Activated CD4-positive, CD25-positive, alpha-beta regulatory T cell treated with anti-CD3 and anti-CD28 coated beads, Interleukin-2, amount 50 U/mL, for 72 hours (primary cell): ENCODE measurements around the gene RPRD2.
"Not testable (repeated sequence)": the region's sequence is repeated elsewhere in the genome, so short reads cannot be mapped to it uniquely, and the experiment has no call there.

Source experiments
- DNase-seq: peaks from one replicate; pipeline ENCODE4 v3.0.0; 2021

The RPRD2 gene

DNA sequence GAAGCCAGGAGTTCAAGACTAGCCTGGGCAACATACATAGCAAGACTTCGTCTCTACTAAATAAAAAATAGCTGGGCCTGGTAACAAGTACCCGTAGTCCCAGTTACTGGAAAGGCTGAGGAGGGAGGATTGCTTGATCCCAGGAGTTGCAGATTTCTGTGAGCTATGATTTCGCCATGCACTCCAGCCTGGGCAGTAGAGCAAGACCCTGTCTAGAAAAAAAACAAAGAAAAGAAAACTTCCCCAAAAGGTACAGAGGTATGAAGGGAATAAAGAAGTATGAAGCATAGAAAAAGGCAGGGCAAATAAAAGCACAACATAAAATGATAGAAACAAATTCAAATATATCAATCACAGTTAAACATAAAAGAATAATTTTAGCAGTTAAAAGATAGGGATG is 28.7 kb downstream of the RPRD2 start:
- DNase-seq: no peak

DNA sequence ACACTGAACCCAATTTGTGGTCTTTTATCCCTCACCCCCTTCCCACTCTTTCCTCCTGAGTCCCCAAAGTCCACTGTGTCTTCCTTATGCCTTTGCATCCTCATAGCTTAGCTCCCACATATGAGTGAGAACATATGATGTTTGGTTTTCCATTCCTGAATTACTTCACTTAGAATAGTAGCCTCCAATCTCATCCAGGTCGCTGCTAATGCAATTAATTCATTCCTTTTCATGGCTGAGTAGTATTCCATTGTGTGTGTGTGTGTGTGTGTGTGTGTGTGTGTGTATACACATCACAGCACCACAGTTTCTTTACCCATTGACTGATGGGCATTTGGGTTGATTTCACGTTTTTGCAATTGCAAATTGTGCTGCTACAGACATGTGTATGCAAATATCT is 31.2 kb downstream of the RPRD2 start:
- not testable (repeated sequence) for DNase-seq

DNA sequence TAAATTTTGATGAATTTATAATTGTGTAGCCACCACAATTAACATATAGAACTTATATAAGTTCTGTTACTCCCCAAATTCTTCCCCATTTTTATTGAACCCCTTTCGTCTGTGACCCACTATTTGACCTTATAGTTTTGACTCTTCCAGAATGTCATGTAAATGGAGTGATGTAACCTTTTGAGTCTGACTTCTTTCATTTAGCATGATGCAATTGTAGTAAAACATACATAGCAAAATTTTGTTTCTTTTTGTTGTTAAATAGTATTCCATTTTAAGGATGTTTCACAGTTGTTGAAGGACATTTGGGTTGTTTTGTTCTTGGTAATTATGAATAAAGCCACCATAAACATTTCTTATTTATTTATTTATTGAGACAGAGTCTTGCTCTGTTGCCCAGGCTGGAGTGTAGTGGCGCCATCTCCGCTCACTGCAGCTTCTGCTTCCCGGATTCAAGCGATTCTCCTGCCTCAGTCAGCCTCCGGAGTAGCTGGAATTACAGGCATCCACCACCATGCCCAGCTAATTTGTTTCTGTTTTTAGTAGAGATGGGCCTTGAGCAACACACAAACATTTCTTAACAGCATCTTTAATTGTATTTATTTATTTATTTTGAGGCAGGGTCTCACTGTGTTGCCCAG is 33.6 kb downstream of the RPRD2 start:
- DNase-seq: no peak

DNA sequence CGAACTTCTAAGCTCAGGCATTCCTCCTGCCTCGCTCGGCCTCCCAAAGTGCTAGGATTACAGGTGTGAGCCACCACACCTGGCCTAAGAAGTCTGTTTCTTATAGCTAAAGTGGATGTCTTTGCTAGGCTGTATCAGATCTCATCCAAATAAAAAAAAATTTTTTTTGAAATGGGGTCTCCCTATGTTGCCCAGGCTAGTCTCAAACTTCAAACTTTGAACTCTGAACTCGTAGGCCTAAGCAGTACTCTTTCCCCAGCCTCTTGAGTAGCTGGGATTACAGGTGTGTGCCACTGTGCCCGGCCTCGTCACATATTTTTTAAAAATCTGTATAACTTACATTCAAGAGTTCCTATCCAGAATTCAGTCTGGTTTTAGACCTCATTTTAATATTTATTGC is 40.5 kb downstream of the RPRD2 start:
- no peak for DNase-seq

DNA sequence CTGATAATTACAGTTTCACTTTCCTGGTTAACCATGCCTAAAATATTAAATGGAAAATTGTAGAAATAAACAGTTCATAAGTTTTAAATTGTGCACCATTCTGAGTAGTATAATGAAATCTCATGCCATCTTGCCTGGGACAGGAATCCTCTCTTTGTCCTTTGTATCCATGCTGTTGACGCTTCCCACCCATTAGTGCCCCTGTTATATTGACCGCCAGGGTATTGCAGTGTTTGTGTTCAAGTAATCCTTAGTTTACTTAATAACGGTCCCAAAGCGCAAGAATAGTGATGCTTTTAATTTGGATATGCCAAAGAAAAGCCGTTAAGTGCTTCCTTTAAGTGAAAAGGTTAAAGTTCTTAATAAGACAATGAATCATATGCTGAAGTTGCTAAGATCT is 41.7 kb downstream of the RPRD2 start:
- DNase-seq: no peak

DNA sequence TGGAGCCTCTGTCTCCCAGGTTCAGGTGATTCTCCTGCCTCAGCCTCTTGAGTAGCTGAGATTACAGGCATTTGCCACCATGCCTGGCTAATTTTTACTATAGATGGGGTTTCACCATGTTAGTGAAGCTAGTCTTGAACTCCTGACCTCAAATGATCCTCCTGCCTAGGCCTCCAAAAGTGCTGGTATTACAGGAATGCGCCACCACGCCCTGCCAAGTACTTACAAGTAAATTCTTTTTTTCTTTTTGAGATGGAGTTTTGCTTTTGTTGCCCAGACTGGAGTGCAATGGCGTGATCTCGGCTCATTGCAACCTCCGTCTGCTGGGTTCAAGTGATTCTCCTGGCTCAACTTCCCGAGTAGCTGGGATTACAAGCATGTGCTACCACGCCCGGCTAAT is 42.5 kb downstream of the RPRD2 start:
- no peak for DNase-seq

DNA sequence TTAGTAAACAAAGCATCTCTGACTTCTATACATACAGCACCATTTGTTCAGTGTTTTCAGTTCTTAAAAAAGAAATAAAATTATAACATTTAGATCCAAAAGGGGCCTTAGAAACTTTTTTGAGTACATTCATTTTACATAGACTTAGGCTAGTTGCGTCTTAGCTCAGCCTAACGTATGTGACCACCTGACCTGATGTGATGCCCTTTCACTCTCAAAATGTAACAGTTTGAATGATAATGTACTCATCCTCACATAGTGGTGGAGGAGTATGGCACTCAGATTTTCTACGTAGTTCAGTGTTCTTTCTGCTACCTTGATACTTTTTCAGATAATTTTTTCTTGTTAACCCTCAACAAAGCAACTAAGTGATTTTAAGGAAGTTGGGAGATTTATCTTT is 43.4 kb downstream of the RPRD2 start:
- DNase-seq: no peak

DNA sequence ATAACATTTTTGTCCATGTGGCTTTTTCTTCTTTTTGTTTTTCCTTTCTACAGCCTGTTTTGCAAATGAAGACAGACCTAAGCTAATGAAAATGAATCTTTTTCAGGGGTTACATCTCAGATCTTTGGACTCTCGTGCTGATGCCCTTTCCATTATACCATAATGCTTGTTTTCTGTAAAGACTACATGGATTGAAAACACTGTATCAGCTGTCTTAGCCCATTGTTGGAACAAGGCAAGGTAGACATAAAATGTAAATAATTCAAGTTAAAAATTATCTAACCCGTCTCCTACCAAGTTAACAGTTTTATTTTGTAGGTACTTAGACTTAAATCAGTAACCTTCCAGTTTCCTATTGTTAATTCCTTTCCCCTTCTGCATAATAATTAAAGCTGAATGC is 44.9 kb downstream of the RPRD2 start:
- DNase-seq: no peak

DNA sequence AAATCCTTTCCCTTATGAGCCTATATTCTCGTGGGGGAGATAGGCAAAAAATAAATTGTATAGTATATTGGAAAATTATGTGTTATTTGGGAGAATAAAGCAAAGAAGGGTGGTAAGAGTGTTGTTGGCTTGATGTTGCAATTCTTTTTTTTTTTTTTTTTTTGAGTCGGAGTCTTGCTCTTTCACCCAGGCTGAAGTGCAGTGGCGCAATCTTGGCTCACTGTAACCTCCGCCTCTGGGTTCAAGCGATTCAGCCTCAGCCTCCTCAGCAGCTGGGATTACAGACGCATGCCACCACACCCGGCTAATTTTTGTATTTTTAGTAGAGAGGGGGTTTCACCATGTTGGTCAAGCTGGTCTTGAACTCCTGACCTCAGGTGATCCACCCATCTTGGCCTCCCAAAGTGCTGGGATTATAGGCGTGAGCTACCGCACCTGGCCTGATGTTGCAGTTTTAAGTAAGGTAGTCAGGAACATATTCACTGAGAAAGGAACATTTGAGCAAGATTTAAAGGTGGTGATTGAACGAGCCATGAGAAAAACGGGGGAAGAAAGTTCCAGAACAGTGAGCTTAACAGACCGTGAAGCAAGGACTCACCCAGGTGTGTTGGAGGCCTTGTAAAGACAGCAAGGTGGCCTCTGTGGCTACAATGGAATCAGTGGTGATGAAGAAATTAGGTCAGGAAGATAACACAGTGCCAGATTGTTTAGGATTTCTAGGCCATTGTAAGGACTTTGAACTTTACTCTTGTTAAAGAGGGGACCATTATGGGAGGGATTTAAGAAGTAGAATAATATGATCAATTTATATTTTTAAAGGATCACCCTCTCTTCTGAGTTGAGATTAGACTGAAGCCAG is 45.8 kb downstream of the RPRD2 start:
- DNase-seq: no peak

DNA sequence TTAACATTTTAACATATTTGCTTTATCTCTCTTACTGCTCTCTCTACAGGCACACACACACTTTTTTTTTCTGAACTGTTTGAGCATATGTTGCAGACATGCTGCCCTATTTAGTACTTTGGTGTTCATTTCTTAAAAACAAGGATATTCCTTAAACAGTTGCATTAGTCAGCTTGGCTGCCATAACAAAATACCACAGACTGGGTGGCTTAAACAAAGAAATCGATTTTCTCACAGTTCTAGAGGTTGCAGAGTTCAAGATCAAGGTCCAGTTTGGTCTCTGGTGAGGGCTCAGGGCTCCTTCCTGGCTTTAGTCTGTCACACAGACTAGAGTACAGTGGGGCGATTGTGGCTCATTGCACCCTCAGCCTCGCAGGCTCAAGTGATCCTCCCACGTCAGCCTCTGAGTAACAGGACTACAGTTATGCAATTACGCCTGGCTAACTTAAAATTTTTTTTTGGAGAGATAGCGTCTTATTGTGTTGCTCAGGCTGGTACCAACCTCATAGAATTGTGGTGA is 46.7 kb downstream of the RPRD2 start:
- no peak for DNase-seq

DNA sequence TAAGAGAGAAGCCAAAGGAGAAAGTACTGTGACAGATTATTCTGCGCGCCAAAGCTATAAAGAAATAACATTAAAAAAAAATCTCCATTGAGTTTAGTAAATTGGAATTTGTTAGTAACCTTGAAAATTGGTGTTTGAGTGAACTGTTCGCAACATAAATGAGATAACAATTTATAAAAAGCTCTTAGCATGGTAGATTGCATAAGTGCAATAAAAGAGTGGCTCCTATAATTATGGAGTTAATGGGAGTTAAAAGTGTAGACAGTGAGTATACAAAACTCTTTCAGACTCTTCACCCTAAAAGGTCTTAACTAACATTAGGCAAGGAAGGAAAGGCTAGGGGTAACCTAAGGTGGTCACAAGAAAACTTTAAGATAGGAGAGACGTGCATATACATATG is 50.6 kb downstream of the RPRD2 start:
- DNase-seq: no peak

DNA sequence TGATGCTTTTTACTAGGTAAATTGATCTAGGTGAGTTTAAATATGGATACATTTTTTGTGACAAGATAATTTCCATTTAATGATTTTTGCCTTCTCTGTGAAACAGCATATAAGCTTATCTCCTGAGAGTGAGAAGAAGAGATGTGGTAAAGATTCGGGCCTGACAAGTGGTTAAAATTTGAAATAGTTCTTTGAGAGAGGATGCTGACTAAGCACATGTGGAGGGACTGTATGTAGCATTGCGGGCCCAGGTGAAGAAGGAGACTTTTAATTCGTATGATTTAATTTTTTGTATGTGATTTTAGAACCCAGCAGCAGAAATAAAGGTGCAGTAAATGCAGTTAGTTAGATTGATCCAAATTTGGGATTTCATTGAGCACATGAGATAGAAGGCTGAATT is 51.9 kb downstream of the RPRD2 start:
- DNase-seq: no peak

DNA sequence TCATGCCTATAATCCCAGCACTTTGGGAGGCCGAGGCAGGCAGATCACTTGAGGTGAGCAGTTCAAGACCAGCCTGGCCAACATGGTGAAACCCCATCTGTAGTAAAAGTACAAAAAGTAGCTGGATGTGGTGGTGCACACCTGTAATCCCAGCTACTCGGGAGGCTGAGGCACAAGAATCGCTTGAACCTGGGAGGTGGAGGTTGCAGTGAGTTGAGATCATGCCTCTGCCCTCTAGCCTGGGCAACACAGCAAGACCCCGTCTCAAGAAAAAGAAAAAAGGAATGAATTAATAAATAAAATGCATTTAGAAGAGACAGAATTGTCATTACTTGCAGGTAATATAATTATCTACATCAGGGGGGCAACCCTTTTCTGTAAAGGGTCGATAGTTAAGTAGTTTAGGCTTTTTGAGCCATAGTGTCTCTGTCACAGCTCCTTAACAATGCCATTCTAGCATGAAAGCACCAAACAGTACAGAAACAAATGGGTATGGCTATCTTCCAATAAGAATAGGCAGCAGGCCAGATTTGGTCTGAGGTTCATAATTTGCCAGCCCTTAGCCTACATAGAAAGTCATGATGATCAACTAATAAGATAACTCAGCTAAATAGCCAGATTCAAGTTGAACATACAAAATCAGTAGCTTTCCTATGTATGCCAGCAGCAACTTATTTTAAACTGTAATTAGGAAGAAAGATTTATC is 56.8 kb downstream of the RPRD2 start:
- DNase-seq: no peak

DNA sequence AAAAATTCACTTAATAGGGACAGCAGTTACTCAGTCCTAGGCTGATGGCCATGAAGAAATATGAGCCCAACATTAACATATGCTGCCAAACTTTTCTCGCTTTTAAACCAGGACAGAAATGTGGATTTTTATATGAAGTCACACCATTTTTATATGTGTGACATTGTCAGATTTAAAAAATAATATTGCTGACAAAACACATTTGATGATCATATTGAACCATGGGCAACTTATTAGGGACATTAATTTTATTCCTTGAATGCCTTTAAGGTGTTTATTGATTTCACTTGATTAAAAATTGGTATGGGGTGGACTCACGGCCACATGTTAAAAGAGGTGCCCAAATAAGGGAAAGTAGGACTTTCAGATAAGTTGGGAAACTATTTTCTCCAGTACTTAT is 58.6 kb downstream of the RPRD2 start:
- no peak for DNase-seq

DNA sequence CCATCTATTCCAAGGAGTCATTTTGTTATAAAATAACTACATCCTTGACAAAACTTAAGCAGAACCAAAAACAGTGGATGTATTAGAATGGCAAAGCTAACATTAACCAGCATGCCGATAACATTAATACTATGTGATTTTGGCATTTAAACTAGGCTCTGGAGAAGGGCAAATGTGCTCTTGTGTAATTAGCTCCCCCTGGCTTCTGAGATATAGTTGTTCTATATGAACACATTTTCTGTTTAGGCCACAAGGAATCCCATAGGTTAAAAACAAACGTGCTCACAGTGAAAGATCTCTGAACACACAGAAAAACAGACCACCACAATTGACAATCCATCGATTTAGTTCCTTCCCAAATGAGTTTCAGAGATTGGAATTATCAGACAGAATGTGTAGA is 65.9 kb downstream of the RPRD2 start:
- no peak for DNase-seq

DNA sequence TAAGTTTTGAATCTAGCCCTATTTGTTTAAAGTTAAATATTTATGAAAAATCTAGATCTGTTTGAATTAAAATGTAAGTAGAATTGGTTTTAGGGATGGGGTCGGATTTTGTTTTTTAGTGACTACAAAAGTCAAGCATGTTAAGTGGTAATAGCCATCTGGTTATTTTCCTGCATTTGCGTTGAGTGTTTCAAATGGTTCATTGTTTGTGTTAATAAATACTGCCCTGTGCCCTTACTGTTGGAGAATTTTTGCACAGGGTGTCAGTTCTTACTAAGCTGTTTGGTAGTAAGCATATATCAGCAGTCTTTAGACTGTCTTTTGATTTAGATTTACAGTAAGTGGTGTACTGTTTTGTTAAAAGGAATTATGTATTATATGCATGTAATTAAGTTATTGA is 77.2 kb downstream of the RPRD2 start:
- no peak for DNase-seq

DNA sequence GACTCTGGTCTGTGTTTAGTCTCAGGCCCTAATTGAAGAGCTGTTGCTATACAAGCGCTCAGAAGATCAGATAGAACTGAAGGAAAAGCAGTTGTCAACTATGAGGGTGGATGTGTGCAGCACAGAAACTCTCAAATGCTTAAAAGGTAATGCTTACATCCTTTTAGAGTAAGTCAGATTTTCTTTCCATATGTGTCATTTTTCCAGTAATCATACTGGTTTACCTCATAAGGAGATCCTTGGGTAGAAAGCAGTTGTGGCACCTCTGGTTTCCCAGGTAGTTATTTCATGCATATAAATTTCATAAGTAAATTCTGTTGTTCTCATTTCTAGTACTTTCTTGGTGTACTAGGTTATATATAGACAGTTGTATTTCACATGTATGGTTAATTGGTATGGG is 80.3 kb downstream of the RPRD2 start:
- no peak for DNase-seq

DNA sequence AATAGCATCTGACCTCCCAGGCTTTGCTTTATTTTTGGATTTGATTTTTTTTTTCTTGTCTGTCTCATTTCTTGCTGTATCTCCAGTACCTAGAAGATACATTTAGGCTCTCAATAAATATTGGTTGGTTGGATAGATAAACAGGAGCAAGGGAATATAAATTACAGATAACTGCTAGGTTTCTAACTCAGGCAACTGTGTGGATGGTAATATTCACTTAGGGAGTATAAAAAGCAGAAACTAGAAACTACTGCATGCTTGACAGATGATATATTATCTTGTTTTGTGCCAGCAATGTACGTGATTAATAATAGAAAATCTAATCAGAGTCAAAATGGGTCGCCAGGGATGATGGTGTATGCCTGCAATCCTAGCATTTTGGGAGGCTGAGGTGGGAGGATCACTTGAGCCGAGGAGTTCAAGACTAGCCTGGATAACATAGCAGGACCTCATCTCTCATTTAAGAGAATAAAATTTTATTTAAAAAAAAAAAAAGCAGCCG is 92.2 kb downstream of the RPRD2 start:
- DNase-seq: no peak

DNA sequence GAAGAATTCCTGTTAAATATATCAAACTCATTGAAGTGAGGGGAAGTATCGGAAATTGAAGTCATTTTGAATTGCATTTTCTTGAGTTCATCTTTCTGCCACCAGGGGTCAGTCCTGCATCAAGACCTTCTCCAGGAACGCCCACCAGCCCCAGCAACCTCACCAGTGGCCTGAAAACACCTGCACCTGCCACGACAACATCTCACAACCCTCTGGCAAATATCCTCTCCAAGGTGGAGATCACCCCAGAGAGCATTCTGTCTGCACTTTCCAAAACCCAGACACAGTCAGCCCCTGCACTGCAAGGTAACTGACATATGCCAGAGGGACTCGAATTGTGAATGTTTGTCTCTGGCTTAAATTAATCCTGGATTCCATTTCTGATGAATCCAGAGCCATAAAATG is 100.5 kb downstream of the RPRD2 start:
- DNase-seq: peak; percentile 64

DNA sequence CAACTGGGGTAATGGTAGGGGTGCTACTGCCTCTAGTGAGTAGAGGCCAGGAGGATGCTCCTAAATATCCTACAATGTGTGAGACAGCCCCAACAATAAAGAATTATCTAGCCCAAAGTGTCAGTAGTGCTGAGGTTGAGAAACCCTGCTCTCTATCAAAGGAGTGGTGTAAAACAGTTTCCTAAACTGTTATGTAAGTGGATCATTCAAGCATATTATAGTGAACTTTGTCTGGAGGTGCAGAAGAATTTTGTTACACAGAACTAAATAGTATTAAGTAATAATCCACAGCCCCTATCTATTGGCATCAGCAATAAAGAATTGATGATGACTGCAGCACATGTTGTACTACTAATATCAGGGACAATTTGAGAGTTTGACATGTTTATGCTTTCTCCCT is 103.0 kb downstream of the RPRD2 start:
- no peak for DNase-seq

DNA sequence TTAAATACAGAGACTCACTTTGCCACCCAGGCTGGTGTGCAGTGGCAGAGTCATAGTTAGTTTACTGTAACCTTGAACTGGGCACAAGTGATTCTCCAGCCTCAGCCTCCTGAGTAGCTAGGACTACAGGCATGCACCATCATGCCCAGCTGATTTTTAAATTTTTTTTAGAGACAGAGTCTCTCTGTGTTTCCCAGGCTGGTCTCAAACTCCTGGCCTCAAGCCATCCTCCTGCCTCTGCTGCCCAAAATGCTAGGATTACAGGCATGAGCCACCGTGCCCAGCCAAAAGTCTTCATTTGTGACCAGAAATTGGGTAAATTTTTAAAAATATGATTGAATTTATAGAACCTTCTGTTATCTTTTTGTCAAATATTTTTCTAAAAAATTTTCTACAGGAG is 105.3 kb downstream of the RPRD2 start:
- no peak for DNase-seq

DNA sequence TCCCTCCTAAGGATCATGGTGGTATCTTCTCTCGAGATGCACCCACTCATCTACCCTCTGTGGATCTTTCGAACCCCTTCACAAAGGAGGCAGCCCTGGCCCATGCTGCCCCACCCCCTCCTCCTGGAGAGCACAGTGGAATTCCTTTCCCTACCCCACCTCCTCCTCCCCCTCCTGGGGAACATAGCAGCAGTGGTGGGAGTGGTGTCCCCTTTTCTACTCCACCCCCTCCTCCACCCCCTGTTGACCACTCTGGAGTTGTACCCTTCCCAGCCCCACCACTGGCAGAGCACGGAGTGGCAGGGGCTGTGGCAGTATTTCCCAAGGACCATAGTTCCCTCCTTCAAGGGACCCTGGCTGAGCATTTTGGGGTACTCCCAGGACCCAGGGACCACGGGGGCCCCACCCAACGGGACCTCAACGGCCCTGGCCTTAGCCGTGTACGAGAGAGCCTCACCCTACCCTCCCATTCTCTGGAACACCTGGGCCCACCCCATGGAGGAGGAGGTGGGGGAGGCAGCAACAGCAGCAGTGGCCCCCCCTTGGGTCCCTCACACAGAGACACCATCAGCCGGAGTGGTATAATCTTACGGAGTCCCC is 108.8 kb downstream of the RPRD2 start:
- no peak for DNase-seq

DNA sequence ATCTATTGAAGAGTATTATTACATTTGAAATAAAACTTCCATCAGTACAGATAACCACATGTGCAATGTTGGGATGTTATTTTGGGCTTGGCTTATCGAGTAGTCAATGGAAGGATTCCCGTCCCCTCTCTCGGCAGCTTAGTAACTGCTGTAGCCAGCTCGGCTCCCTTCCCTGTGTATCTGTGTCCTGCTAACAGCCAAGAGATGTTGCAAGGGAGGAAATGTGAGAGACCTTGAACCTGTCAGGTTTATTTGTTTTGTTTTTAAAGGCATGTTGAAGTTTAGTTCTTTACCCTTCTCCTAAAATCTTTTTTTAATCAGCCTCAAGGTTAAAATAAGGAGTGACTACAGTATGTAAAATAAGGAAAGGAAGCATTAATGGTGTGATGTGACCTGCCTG is 109.7 kb downstream of the RPRD2 start:
- no peak for DNase-seq
